ENCODE measurements around the gene AKAP9.

The AKAP9 gene

DNA sequence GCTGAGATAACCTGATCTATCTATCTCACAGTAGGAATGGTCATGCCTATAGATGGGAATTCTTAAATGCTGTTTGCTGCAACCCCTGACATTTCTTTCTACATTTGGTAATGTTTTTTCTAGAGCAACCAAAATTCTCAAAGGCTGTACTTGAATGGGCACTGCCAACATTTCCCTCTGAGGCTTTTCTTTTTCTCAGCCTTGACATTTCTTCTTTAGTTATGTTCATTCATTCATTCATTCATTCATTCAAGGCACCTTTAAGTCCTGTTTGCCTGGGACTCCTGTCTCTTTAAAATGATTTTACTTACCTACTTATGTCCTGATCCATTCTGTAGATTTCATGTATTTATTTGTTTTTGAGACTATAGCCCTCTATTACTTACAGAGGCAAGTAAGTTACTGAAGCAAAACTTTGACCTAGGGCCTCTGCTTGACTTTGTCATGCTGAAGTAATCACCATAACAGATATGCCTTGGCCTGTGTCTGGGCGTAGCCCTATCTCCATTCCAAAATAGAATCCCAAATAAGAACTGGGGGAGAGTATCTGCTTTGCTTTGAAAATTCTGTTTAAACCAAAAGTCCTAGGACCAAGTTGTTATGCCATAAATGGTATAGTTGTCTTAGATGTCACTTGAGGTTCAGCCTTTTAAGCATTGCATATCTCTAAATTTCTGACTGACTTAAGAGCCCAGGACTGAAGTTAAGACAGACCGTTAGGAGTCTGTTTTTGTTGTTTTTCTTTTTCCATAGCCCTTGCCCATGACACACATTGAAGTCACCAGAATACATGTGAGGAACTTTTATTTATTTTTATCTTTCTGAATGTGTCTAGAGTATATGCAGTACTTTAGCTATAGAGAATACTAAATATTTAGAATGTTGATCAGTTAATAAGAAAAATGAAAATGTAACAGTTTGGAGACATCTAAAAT lies 59.2 kb downstream of the AKAP9 start:
- no peak overlapping the region for H3K9ac ChIP-seq (ENCODE audit: low read length)
- H3K4me3 ChIP-seq (ENCODE audit: insufficient read depth, low read length, poor library complexity, severe bottlenecking): no peak overlapping the region
- no peaks in the 10 kb centered on the region for H4K20me1 ChIP-seq (ENCODE audit: low read depth, low read length)
- H3K9me3 ChIP-seq (ENCODE audit: insufficient read depth, low read length): no peaks in the 10 kb centered on the region
- H3K79me2 ChIP-seq (ENCODE audit: insufficient read depth, low read length): no peaks in the 10 kb centered on the region
- no peak overlapping the region for H3K4me2 ChIP-seq (ENCODE audit: low read depth, low read length, poor library complexity, severe bottlenecking)
- H3K27ac ChIP-seq (ENCODE audit: low read depth, low read length): no peak overlapping the region
- no peak overlapping the region for H2AFZ ChIP-seq (ENCODE audit: low read depth, low read length, severe bottlenecking)
- no peaks in the 10 kb centered on the region for H3K9me2 ChIP-seq (replicated peaks; ENCODE audit: insufficient read depth, low read length)
- H3K36me3 ChIP-seq (ENCODE audit: low read length): peaks cover 7% of the 10 kb centered on the region
- H3K27me3 ChIP-seq (ENCODE audit: low read length): no peaks in the 10 kb centered on the region
- TF ChIP-seq EZH2phosphoT487 (conservative IDR thresholded peaks at IDR 0.05; ENCODE audit: low read length): no peak
- TF ChIP-seq, protein P1, sequence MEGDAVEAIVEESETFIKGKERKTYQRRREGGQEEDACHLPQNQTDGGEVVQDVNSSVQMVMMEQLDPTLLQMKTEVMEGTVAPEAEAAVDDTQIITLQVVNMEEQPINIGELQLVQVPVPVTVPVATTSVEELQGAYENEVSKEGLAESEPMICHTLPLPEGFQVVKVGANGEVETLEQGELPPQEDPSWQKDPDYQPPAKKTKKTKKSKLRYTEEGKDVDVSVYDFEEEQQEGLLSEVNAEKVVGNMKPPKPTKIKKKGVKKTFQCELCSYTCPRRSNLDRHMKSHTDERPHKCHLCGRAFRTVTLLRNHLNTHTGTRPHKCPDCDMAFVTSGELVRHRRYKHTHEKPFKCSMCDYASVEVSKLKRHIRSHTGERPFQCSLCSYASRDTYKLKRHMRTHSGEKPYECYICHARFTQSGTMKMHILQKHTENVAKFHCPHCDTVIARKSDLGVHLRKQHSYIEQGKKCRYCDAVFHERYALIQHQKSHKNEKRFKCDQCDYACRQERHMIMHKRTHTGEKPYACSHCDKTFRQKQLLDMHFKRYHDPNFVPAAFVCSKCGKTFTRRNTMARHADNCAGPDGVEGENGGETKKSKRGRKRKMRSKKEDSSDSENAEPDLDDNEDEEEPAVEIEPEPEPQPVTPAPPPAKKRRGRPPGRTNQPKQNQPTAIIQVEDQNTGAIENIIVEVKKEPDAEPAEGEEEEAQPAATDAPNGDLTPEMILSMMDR (IDR thresholded peaks at IDR 0.05; ENCODE audit: insufficient read depth, low read length, poor library complexity, severe bottlenecking): no peak
- H3F3A ChIP-seq (ENCODE audit: insufficient read depth): no peaks in the 10 kb centered on the region

DNA sequence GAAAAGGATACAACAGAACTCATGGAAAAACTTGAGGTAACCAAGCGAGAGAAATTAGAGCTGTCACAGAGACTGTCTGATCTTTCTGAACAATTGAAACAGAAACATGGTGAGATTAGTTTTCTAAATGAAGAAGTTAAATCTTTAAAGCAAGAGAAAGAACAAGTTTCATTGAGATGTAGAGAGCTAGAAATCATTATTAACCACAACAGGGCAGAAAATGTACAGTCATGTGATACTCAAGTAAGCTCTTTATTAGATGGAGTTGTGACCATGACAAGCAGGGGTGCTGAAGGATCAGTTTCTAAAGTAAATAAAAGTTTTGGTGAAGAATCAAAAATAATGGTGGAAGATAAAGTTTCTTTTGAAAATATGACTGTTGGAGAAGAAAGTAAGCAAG lies 62.1 kb downstream of the AKAP9 start:
- no peaks in the 10 kb centered on the region; the same call in none of the 2 replicates for H3K36me3 ChIP-seq (ENCODE audit: low read length)
- H3K79me2 ChIP-seq (ENCODE audit: insufficient read depth, low read length): no peaks in the 10 kb centered on the region
- H3K9me3 ChIP-seq (ENCODE audit: insufficient read depth, low read length): no peaks in the 10 kb centered on the region
- no peaks in the 10 kb centered on the region for H3F3A ChIP-seq (ENCODE audit: insufficient read depth)
- H3K9me2 ChIP-seq (replicated peaks; ENCODE audit: insufficient read depth, low read length): no peaks in the 10 kb centered on the region
- H3K4me3 ChIP-seq (ENCODE audit: insufficient read depth, low read length, poor library complexity, severe bottlenecking): no peak overlapping the region
- TF ChIP-seq EZH2phosphoT487 (conservative IDR thresholded peaks at IDR 0.05; ENCODE audit: low read length): no peak
- TF ChIP-seq, protein P1 (IDR thresholded peaks at IDR 0.05; ENCODE audit: insufficient read depth, low read length, poor library complexity, severe bottlenecking): no peak
- H3K4me2 ChIP-seq (ENCODE audit: low read depth, low read length, poor library complexity, severe bottlenecking): no peak overlapping the region
- H3K9ac ChIP-seq (ENCODE audit: low read length): no peak overlapping the region
- no peaks in the 10 kb centered on the region for H3K27me3 ChIP-seq (ENCODE audit: low read length)
- no peaks in the 10 kb centered on the region for H4K20me1 ChIP-seq (ENCODE audit: low read depth, low read length)
- no peak overlapping the region for H3K27ac ChIP-seq (ENCODE audit: low read depth, low read length)
- H2AFZ ChIP-seq (ENCODE audit: low read depth, low read length, severe bottlenecking): no peak overlapping the region

DNA sequence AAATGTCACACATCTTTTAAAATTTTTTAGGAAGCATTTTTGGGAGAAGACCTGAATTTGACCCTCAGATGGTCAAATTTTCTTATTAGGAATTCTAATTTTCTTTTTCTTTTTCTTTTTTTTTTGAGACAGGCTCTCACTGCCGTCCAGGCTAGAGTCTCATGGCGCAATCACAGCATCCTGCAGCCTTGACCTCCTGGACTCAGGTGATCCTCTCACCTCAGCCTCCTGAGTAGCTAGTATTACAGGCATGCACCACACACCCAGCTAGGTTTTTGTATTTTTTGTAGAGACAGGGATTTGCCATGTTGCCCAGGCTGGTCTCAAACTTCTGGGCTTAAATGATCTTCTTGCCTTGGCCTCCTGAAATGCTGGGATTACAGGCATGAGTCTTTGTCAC lies 65.4 kb downstream of the AKAP9 start:
- H3K9ac ChIP-seq (ENCODE audit: low read length): no peak overlapping the region
- no peak for TF ChIP-seq EZH2phosphoT487 (conservative IDR thresholded peaks at IDR 0.05; ENCODE audit: low read length)
- TF ChIP-seq, protein P1 (IDR thresholded peaks at IDR 0.05; ENCODE audit: insufficient read depth, low read length, poor library complexity, severe bottlenecking): no peak

More for the DNA sequence above, 65.4 kb downstream of the AKAP9 start:
- no peaks in the 10 kb centered on the region for H4K20me1 ChIP-seq (ENCODE audit: low read depth, low read length)
- H3F3A ChIP-seq (ENCODE audit: insufficient read depth): no peaks in the 10 kb centered on the region
- H3K4me2 ChIP-seq (ENCODE audit: low read depth, low read length, poor library complexity, severe bottlenecking): no peak overlapping the region
- H3K9me2 ChIP-seq (replicated peaks; ENCODE audit: insufficient read depth, low read length): no peaks in the 10 kb centered on the region
- H3K9me3 ChIP-seq (ENCODE audit: insufficient read depth, low read length): peaks cover 11% of the 10 kb centered on the region; the same call in 1 of the 2 replicates
- no peaks in the 10 kb centered on the region for H3K27me3 ChIP-seq (ENCODE audit: low read length)
- no peaks in the 10 kb centered on the region for H3K79me2 ChIP-seq (ENCODE audit: insufficient read depth, low read length)
- H3K36me3 ChIP-seq (ENCODE audit: low read length): peaks cover 13% of the 10 kb centered on the region; the same call in 1 of the 2 replicates
- H2AFZ ChIP-seq (ENCODE audit: low read depth, low read length, severe bottlenecking): no peak overlapping the region
- H3K4me3 ChIP-seq (ENCODE audit: insufficient read depth, low read length, poor library complexity, severe bottlenecking): no peak overlapping the region
- no peak overlapping the region for H3K27ac ChIP-seq (ENCODE audit: low read depth, low read length)
